Caki2 (cell line): ENCODE measurements around the gene BNC2. TPM values are rescaled to one million over a fixed set of nuclear protein-coding genes. Genes with fewer than 3 reads are reported as not detected.

Experiments used
- DNase-seq: peaks from one replicate; pipeline ENCODE4 v3.0.0-alpha.2; 2015; ENCODE audit warnings: low read depth
- in situ Hi-C: cut with HindIII; loops from 2 replicates; pipeline ENCODE4 v1.10.0; 2016; ENCODE audit warnings: low sequenced_read_pairs, low pct_unique_long_range_greater_than_20kb, mixed read lengths
- total RNA-seq: library from RNA; depleted of rRNA; stranded (reverse); fragments of >200 nt; shearing (Covaris generic); gene quantifications from 2 replicates; pipeline ENCODE4 v1.2.3, GENCODE V29; 2014; ENCODE audit warnings: low replicate concordance

BNC2 gene
- total RNA-seq, 1 experiment from 2014 or later: 1.3 TPM

DNA sequence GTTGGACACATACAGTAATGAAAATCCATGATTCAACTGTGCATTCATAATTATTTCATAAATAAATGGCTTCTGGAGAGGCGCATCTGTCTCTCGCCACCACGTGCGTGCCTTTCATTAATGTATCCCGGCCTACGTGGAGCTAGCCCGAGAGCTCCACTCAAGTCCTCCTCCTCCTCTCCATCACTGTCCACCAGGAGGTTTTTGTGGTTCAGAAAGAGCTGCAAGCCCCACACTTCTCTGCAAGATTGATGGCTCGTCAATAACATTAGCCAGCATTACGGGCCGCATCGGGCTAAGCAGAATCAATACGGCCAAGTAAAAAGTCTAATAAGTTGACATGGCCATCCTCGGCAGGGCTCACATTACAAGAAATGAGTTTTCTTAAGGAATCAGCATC lies 499.8 kb downstream of the BNC2 start:
- DNase-seq: no peak
- in situ Hi-C loops: no loop called here

DNA sequence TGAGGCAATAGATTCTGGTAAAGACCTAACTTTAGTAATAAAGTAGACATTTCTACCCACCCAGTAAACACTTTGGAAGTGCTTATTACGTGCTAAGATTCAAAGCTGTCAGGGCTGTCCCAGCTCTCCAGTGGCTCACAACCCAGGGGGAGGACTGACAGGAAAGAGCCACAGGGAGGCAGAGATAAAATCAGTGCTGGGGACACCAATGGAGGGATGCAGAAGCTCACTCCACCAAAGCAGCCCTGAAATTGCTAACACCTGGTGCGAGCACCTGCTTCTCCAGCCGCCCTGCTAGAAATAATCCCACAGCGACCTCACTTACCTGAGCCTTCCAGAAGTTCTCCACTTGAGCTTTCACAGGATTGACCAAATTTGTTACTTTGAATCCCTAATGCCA lies 501.0 kb downstream of the BNC2 start:
- in situ Hi-C loops: no loop called here
- DNase-seq: no peak

DNA sequence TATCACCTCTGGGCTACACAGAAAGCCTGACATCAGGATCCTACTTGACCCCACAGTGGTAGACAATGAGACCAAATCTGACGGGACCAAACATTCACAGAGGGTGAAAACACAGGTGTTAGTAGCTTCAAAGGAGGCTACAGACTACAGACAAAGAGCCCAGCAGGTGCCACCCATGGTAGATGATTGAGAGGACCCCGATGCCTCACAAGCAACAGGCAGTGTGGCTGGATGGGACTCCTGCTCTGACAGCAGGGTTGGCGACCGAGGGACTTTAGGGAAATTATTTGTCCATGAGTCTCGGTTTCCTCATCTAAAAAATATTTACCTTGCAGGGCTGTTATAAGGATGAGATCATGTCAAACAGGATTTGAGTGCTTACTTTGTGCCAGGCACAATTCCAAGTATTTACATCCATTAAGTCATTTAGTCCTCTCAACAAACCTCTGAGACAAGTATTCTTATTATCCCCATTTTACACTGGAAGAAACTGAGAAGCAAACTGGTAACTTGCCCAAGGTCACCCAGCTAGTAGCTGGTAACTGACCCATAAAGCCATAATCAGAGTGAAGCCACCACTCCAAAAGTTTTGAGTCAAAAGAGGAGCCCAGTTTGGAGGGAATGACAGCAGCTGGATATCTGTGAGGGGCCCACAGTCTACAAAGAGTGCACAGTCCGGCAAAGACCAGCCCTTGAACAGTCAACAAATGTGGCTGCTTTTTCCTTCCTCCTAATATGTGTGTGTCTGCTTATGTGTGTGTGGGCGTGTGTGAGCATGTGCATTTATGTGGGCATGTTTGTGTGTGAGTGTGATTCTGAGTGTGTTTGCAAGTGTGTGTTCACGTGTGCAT lies 502.0 kb downstream of the BNC2 start:
- in situ Hi-C loops: no loop called here
- no peak for DNase-seq

DNA sequence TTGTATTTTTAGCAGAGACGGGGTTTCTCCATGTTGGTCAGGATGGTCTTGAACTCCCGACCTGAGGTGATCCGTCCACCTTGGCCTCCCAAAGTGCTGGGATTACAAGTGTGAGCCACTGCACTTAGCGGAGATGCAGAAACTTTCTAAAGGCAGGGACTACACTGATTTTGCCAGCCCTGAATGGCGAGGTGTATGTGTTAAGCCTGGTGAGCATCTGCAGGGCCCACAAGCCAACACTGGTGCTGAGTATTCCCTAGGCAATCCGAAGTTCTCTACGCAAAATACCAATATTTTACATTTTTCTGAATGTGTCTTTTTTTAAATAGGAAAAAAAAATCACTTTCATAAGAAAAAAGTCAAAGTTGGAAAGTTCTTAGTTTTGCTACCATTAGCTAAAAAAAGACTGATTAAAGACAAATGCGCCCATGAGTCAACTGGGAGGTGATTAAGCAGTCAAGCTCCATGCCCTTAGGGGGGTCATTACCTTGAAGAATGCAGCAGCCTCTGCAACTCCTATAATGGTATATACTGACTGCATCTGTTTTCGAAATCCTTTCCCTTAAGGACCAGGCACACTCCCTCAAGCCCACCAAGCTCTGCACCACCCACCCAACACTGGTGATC lies 502.8 kb downstream of the BNC2 start:
- in situ Hi-C loops: no loop called here
- DNase-seq: no peak

DNA sequence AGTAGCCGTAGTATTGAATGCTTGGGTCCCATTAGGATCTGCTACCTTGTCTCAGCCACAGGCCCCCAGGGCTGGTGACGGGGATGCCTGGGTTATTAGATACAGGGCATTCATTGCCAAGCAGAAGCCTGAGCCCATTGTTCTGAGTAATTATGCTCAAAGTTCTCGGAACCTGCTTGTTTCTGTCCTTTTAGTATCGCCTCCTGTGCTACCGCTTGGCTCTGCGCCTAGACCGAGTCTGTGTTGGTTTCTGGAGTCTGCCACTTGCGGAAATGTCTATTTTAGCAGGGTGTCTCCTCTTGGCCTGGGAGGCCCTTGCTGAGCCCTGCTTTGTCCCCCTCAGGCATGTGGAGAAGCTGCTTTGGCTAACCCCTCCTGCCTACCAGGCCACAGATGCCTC lies 506.1 kb downstream of the BNC2 start:
- in situ Hi-C loops: no loop called here
- DNase-seq: no peak

DNA sequence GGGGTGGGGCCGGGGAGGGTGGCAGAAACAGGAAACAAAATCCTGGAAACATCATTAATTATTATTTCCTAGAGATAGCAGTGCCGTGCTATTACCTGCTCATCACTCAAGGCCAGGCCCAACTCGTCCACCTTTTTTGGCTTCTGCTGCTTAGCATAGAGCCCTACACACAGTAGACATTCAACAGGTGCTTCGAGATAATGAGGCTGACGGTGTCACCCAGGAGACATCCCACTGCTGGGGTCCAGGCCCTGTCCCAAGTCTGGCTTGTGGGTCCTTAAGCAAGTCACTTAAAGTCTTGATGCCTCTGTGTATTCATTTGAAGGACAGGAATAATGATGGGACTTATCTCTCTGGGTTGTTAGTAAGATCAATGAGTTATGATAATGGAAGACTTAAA lies 506.6 kb downstream of the BNC2 start:
- in situ Hi-C loops: no loop called here
- no peak for DNase-seq

DNA sequence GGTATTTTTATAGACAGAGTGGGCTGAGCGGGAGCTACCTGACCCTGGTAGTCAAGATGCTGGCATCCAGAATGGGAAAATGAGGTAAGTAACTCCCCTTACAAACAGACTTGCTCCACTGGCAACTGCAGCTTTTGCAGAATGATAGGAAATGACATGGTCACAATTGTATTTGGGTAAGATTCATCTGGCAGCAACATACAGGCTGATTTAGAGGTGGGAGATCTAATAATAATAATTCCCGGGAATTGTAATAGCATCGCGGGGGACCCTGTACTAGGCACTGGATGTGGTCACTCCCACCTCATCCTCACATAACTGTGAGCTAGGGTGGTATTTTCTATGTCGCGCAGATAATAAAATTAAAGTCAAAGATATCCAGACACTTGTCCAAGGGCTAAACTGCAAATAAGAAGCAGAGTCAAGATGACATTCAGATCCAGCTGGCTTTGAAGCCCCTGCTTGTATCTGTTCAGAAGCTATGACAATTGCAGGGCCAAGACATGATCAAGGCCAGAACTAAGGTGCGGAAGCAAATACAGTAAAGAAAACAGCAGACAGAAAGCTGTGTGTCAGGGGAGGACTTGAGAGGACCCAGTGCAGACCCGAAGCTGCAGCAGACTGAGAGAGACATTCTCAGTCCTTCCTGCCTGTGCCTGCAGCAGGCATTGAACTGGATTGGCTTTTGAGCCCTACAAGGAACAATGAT lies 507.2 kb downstream of the BNC2 start:
- in situ Hi-C loops: no loop called here

DNA sequence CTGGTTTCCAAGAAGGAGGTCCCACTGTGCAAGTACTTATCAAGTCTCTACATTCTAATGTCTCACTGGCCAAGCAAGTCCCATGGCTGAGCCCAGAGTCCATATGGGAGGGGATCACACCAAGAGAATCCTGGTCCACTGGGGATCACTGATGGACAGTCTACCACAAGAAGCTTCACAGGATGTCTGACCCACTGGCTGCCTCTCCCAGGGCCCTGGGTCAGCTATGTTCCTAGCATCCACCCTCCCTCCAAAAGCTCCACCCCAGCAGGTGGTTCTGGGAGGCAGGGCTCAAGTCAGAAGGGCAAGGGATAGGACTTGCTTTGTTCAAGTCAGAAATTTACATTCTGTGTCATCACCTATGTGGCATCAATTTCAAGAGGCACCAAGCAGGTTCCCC lies 508.5 kb downstream of the BNC2 start:
- DNase-seq: no peak
- in situ Hi-C loops: no loop called here

More for the DNA sequence above, 507.2 kb downstream of the BNC2 start:
- no peak for DNase-seq

DNA sequence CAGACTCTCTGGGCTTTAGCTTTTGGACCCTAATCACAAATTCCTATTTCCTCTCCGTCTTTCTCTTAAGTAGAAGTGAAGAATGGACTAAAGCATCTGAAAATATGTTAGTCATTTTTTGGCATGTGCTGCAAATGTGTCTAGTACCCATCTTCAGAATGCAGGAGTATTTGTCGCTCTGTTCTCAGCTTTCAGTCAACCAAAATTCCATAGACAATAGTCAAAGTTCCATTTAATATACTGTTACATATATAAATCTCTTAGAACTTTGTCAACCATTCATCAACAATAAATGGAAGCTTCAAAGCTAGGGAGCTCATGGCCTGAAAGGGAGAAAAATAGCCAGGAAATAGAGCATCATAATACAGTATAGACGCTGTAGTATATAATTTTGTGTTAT lies 509.4 kb downstream of the BNC2 start:
- DNase-seq: no peak
- in situ Hi-C loops: no loop called here

DNA sequence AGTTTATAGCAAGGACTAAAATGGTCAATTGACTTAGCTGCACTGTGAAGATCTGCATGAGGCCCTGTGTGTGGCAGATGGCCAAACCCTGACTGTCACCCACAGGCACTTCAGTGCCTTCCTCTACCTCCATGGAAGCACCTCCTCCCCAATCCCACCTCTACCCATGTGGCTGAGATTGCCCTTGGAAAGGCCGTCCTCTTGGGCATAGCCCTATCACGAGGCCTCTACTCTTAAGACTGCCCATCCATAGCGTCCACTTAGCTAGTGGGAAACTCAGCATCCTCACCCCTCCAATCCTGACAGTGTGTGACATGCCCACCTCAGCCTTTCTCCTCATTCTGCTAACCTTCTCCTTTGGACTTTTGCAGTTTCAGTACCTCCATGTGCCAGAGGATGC lies 510.2 kb downstream of the BNC2 start:
- DNase-seq: no peak
- in situ Hi-C loops: no loop called here
